T-helper 17 cell (primary cell): ENCODE measurements around the gene APBA1. TPM values are rescaled to one million over a fixed set of nuclear protein-coding genes. Genes with fewer than 3 reads are reported as not detected.

Experiments used
- ATAC-seq: fragments of 150-1000 bp; cut with Tn5 transposase; 2 replicates; pipeline ENCODE4 v1.10.0; 2021; ENCODE audit warnings: mild to moderate bottlenecking, moderate library complexity
- DNase-seq, 3 donors: peaks; one replicate each; pipeline versions ENCODE4 v3.0.0 to v3.0.0-alpha.2; 2020 to 2021
- H3K9me3 ChIP-seq: one replicate; pipeline ENCODE4 v1.7.0; 2013; ENCODE audit warnings: low read length, mild to moderate bottlenecking; ENCODE audit not compliant: control insufficient read depth, poor library complexity, severe bottlenecking
- H3K27ac Mint-ChIP-seq: one replicate; pipeline ENCODE4 v1.8.0; 2022; ENCODE audit warnings: mild to moderate bottlenecking, moderate library complexity, mixed read lengths
- H3K27me3 Mint-ChIP-seq: one replicate; pipeline ENCODE4 v1.8.0; 2022; ENCODE audit warnings: mixed read lengths
- H3K36me3 Mint-ChIP-seq: one replicate; pipeline ENCODE4 v1.8.0; 2022; ENCODE audit warnings: low read depth, mixed read lengths
- H3K4me1 Mint-ChIP-seq: one replicate; pipeline ENCODE4 v1.8.0; 2022; ENCODE audit warnings: mild to moderate bottlenecking, mixed read lengths
- H3K4me3 Mint-ChIP-seq: one replicate; pipeline ENCODE4 v1.8.0; 2022; ENCODE audit warnings: mild to moderate bottlenecking, moderate library complexity, mixed read lengths
- total RNA-seq, 4 donors: library from RNA in 2 of 4; stranded (reverse) in 2 of 4; gene quantifications; one replicate each; pipeline ENCODE4 v1.2.3 and lab custom pipeline; 2022 to 2026

The APBA1 gene
- total RNA-seq, 2 donors from 2014 or later, result 0.31 to 2.3 TPM

GRCh38 chr9:69548681-69549080, 123.5 kb downstream of the APBA1 start:
- H3K4me1 Mint-ChIP-seq, result peaks cover 7% of the 10 kb centered on the region
- ATAC-seq, result no peak

GRCh38 chr9:69546265-69546664, 125.9 kb downstream of the APBA1 start:
- no peaks in the 10 kb centered on the region for H3K36me3 Mint-ChIP-seq
- no peak for DNase-seq
- no peaks in the 10 kb centered on the region for H3K9me3 ChIP-seq
- H3K4me1 Mint-ChIP-seq, result peaks cover 7% of the 10 kb centered on the region
- peaks cover 20% of the 10 kb centered on the region for H3K27me3 Mint-ChIP-seq
- no peak overlapping the region for H3K4me3 Mint-ChIP-seq
- no peak for ATAC-seq
- no peak overlapping the region for H3K27ac Mint-ChIP-seq

More at GRCh38 chr9:69548681-69549080, 123.5 kb downstream of the APBA1 start:
- Mint-ChIP-seq H3K4me3 (no peak overlapping the region), H3K36me3 (no peaks in the 10 kb centered on the region), H3K27me3 (peaks cover 41% of the 10 kb centered on the region), H3K27ac (peak overlapping the region; percentile 24)
- no peaks in the 10 kb centered on the region for H3K9me3 ChIP-seq
- no peak for DNase-seq

GRCh38 chr9:69542942-69543704, 129.0 kb downstream of the APBA1 start:
- no peaks in the 10 kb centered on the region for H3K36me3 Mint-ChIP-seq
- no peak for DNase-seq
- ATAC-seq, result no peak
- H3K9me3 ChIP-seq, result no peaks in the 10 kb centered on the region
- peaks cover 5% of the 10 kb centered on the region for H3K27me3 Mint-ChIP-seq
- no peak overlapping the region for H3K27ac Mint-ChIP-seq
- H3K4me1 Mint-ChIP-seq, result no peaks in the 10 kb centered on the region
- H3K4me3 Mint-ChIP-seq, result no peak overlapping the region

- H3K4me3 Mint-ChIP-seq, result no peak overlapping the region
- ATAC-seq (no peak), DNase-seq (no peak)
- no peaks in the 10 kb centered on the region for H3K4me1 Mint-ChIP-seq
- no peaks in the 10 kb centered on the region for H3K9me3 ChIP-seq
- peaks cover 5% of the 10 kb centered on the region for H3K27me3 Mint-ChIP-seq
- no peak overlapping the region for H3K27ac Mint-ChIP-seq
- no peaks in the 10 kb centered on the region for H3K36me3 Mint-ChIP-seq
Measured at GRCh38 chr9:69542058-69542457, 130.1 kb downstream of the APBA1 start.

GRCh38 chr9:69535911-69536310, 136.3 kb downstream of the APBA1 start:
- H3K27me3 Mint-ChIP-seq, result peaks cover 12% of the 10 kb centered on the region
- H3K4me3 Mint-ChIP-seq, result no peak overlapping the region
- peaks cover 9% of the 10 kb centered on the region for H3K4me1 Mint-ChIP-seq
- H3K36me3 Mint-ChIP-seq, result peaks cover 4% of the 10 kb centered on the region
- H3K27ac Mint-ChIP-seq, result no peak overlapping the region
- no peak for ATAC-seq
- no peaks in the 10 kb centered on the region for H3K9me3 ChIP-seq
- DNase-seq, result no peak

- Mint-ChIP-seq H3K27me3 (peaks cover 12% of the 10 kb centered on the region), H3K4me1 (peaks cover 9% of the 10 kb centered on the region), H3K4me3 (no peak overlapping the region), H3K27ac (no peak overlapping the region), H3K36me3 (peaks cover 4% of the 10 kb centered on the region)
- DNase-seq, result no peak
- no peaks in the 10 kb centered on the region for H3K9me3 ChIP-seq
- no peak for ATAC-seq
Measured at GRCh38 chr9:69535286-69535832, 136.8 kb downstream of the APBA1 start.

GRCh38 chr9:69532396-69532795, 139.8 kb downstream of the APBA1 start:
- peaks cover 6% of the 10 kb centered on the region for H3K36me3 Mint-ChIP-seq
- no peaks in the 10 kb centered on the region for H3K9me3 ChIP-seq
- no peak overlapping the region for H3K27ac Mint-ChIP-seq
- DNase-seq (no peak), ATAC-seq (no peak)
- peaks cover 12% of the 10 kb centered on the region for H3K27me3 Mint-ChIP-seq
- H3K4me1 Mint-ChIP-seq, result peaks cover 9% of the 10 kb centered on the region
- no peak overlapping the region for H3K4me3 Mint-ChIP-seq

- Mint-ChIP-seq H3K4me3 (no peak overlapping the region), H3K36me3 (peaks cover 2% of the 10 kb centered on the region), H3K4me1 (no peaks in the 10 kb centered on the region), H3K27ac (no peak overlapping the region), H3K27me3 (peaks cover 5% of the 10 kb centered on the region)
- H3K9me3 ChIP-seq, result no peaks in the 10 kb centered on the region
- no peak for DNase-seq
- no peak for ATAC-seq
Measured at GRCh38 chr9:69527454-69527853, 144.7 kb downstream of the APBA1 start.

GRCh38 chr9:69526699-69527098, 145.5 kb downstream of the APBA1 start:
- H3K27me3 Mint-ChIP-seq, result peaks cover 5% of the 10 kb centered on the region

GRCh38 chr9:69519470-69520240, 152.5 kb downstream of the APBA1 start:
- no peak overlapping the region for H3K27ac Mint-ChIP-seq
- ATAC-seq, result no peak
- DNase-seq, result no peak
- no peaks in the 10 kb centered on the region for H3K9me3 ChIP-seq
- no peak overlapping the region for H3K4me3 Mint-ChIP-seq
- peaks cover 5% of the 10 kb centered on the region for H3K27me3 Mint-ChIP-seq
- H3K4me1 Mint-ChIP-seq, result no peaks in the 10 kb centered on the region
- peaks cover 4% of the 10 kb centered on the region for H3K36me3 Mint-ChIP-seq

More at GRCh38 chr9:69526699-69527098, 145.5 kb downstream of the APBA1 start:
- no peak for ATAC-seq
- DNase-seq, result no peak
- peaks cover 4% of the 10 kb centered on the region for H3K36me3 Mint-ChIP-seq
- no peaks in the 10 kb centered on the region for H3K9me3 ChIP-seq
- no peak overlapping the region for H3K4me3 Mint-ChIP-seq
- no peak overlapping the region for H3K27ac Mint-ChIP-seq
- no peaks in the 10 kb centered on the region for H3K4me1 Mint-ChIP-seq

- Mint-ChIP-seq H3K4me3 (no peak overlapping the region), H3K36me3 (peaks cover 1% of the 10 kb centered on the region), H3K27me3 (no peaks in the 10 kb centered on the region), H3K4me1 (peaks cover 3% of the 10 kb centered on the region), H3K27ac (no peak overlapping the region)
- DNase-seq (no peak), ATAC-seq (no peak)
- no peaks in the 10 kb centered on the region for H3K9me3 ChIP-seq
Measured at GRCh38 chr9:69516353-69517322, 155.5 kb downstream of the APBA1 start.

- no peaks in the 10 kb centered on the region for H3K27me3 Mint-ChIP-seq
Measured at GRCh38 chr9:69515810-69516209, 156.4 kb downstream of the APBA1 start.

More at GRCh38 chr9:69515810-69516209, 156.4 kb downstream of the APBA1 start:
- no peak overlapping the region for H3K4me3 Mint-ChIP-seq
- H3K27ac Mint-ChIP-seq, result no peak overlapping the region
- H3K4me1 Mint-ChIP-seq, result peaks cover 3% of the 10 kb centered on the region
- ATAC-seq (no peak), DNase-seq (no peak)
- no peaks in the 10 kb centered on the region for H3K36me3 Mint-ChIP-seq
- H3K9me3 ChIP-seq, result no peaks in the 10 kb centered on the region
